C4-2B (cell line): Measurements from ENCODE around the gene TRIM46.
A peak's percentile ranks its signal among the peaks of the same experiment; 100 is the strongest.
"Not testable (repeated sequence)": the region's sequence is repeated elsewhere in the genome, so short reads cannot be mapped to it uniquely, and the experiment has no call there.

ENCODE experiments used
- H3K27ac ChIP-seq: fragments of 450-650 bp; 2 replicates; pipeline ENCODE4 v1.5.1; 2017
- ZFX ChIP-seq: fragments of 450-650 bp; IDR thresholded peaks from 2 replicates; pipeline ENCODE4 v1.6.1; 2017
- TF ChIP-seq, protein P1 (sequence below): fragments of 450-650 bp; conservative IDR thresholded peaks from 2 replicates; pipeline ENCODE4 v1.5.1; 2017; ENCODE audit warnings: mild to moderate bottlenecking

Gene TRIM46

DNA sequence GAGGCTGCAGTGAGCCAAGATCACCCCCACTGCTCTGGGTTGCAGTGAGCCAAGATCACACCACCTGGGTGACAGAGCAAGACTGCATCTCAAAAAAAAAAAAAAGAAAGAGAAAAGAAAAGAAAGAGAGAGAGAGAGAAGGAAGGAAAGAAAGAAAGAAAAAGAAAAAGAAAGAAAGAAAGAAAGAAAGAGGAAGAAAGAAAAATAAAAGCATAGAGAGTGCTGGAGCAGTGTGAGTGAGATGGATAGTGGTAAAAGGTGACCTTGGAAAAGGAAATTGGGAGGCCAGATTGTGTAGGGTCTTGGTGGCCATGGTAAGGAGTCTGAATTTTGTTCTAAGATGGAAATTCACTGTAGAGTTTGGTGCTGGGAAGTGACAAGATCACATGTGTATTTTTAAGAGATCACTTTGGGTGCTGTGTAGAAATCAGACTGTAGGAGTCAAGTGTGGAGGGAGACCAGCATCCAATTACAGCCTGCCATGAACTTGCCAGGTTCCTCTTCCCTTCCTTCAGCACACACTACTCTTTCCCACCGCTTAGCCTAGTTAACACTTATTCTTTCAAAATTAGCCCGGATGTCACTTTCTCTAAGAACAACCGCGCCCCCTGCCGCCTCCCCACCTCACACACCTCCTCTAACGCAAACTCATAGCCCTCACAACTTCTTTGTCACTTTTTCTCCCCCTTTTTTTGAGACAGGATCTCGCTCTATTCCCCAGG, 52.7 kb downstream of the TRIM46 start:
- peak overlapping the region; percentile 80 for H3K27ac ChIP-seq
- TF ChIP-seq ZFX: no peak
- TF ChIP-seq, protein P1, sequence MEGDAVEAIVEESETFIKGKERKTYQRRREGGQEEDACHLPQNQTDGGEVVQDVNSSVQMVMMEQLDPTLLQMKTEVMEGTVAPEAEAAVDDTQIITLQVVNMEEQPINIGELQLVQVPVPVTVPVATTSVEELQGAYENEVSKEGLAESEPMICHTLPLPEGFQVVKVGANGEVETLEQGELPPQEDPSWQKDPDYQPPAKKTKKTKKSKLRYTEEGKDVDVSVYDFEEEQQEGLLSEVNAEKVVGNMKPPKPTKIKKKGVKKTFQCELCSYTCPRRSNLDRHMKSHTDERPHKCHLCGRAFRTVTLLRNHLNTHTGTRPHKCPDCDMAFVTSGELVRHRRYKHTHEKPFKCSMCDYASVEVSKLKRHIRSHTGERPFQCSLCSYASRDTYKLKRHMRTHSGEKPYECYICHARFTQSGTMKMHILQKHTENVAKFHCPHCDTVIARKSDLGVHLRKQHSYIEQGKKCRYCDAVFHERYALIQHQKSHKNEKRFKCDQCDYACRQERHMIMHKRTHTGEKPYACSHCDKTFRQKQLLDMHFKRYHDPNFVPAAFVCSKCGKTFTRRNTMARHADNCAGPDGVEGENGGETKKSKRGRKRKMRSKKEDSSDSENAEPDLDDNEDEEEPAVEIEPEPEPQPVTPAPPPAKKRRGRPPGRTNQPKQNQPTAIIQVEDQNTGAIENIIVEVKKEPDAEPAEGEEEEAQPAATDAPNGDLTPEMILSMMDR: peak; percentile 70

DNA sequence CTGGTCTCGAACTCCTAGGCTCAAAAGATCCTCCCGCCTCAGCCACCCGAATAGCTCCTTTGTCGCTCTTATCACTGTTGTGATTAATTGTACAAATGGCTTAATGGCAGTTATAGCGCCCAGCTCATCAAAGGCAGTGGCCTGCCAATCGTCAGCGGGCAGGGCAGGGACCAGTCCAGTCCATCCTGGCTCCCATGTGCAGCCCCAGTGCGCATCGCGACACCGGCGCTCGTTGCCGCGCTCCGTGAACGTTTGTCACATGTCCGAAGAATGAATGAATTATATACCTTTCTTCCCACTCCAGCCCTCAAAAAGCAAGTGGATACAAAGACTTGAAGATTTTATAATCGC, 53.2 kb downstream of the TRIM46 start:
- TF ChIP-seq, protein P1: no peak; the same call in 1 of the 2 replicates
- no peak for TF ChIP-seq ZFX
- H3K27ac ChIP-seq: peak overlapping the region; percentile 80

DNA sequence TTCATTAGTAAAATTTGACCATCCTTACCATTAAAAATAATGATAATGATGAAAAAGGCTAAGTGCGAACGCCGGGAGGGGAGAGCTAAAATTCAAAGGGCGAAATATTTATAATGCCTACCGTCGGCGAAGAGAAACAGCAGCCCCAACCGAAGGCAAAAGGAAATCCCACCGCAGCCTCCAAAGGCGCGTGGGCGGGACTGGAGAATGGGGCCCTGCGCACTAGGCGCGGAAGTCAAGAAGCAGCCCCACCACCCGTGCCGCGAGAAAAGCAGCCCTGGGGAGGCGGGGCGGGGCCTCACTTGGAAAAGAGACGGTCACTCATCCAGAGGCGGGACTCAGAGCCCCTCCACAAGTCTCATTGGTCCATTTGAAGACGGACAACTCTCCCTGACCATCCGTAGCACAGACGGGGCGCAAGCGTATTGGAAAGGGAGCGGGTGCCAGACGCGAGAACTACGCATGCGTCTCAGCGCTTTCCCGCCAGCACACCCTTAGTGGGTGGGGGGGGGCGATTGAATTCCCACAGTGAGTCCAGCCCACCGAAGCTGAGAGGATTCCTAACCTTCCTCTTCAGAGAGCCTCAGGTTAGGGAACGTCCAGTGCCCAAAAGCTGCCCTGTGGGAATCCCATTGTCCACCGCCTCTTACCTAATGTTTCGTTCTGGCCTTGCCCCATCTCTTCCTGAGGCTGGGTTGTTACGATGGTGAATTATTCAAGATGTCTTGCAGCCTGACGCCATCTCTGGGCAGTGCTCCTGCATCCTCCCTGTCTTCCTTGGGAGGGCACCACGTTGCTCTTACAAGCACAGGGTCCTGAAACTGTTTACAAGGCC, 53.8 kb downstream of the TRIM46 start:
- H3K27ac ChIP-seq: peak overlapping the region; percentile 80
- TF ChIP-seq ZFX: no peak
- TF ChIP-seq, protein P1: no peak

DNA sequence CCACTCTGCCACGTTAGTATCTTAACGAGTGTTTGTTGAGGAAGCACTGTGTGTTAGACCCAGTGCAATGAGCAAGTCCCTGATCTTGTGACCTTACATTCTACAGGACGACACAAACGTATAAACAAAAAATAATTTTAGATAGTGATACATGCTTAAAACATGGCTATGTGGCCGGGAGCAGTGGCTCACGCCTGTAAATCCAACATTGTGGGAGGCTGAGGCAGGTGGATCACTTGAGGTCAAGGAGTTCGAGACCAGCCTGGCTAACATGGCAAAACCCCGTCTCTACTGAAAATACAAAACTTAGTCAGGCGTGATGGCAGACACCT, 54.4 kb downstream of the TRIM46 start:
- no peak for TF ChIP-seq ZFX
- TF ChIP-seq, protein P1: no peak
- H3K27ac ChIP-seq: peak overlapping the region; percentile 80

DNA sequence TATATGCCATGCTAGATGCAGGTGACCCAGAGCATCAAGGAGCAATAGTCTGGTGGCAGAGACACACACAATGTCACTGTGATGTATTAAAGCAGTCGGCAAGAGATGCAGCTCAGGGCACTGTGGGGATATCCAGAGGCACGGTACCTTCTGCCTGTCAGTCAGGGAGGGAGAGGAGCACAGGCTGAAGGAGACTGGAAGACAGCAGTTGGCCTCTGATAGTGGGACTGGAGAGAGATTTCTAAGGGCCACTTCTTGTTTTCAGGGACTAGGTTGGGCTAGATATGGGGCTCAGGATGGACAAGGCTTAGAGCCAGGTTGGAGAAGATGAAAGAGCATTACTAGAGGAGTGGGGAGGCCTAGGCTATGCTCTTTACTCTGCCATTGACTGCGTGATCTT, 57.7 kb downstream of the TRIM46 start:
- not testable (repeated sequence) for H3K27ac ChIP-seq

DNA sequence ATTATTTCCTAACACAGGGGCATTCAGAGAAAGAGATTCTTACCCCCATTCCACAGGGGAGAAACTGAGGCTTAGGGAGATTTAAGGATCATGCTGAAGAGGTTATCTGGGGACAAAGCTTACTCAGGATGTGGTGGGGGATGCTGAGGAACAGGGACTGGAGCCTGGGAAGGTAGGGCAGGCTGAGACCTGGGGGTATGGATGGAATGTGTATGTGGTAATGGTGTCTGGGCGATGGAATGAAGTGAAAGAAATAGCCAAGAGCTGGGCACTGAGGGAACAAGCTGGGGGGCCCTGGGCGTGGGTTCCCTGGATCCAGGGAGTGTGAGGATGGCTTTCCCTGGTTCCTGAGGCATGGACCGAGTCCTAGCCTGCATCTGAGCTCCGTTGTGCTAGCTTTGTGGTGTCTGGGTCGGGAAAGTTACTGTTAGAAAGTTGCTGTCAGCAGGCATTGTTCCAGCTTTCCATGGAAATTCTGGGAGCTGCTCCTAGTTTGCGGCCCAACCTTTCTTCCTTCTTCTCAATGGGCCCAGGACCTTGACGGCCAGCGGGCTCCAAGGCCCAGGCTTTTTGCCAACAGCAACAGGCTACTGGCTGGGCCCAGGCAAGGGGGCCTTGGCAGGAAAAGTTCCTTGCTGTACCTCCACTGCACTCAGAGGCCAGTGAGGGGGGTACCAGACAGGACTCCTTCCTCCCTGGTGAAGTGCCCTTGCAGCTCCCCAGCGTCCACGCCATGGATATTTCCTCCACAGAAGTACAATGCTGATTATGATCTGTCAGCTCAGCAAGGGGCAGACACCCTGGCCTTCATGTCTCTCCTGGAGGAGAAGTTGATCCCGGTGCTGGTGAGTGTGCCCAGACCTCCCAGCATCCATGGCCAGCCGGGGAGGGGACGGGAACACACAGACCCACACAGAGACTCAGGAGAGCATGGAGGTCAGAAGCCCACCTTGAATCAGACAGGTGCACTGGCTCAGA, 58.6 kb downstream of the TRIM46 start:
- not testable (repeated sequence) for H3K27ac ChIP-seq

DNA sequence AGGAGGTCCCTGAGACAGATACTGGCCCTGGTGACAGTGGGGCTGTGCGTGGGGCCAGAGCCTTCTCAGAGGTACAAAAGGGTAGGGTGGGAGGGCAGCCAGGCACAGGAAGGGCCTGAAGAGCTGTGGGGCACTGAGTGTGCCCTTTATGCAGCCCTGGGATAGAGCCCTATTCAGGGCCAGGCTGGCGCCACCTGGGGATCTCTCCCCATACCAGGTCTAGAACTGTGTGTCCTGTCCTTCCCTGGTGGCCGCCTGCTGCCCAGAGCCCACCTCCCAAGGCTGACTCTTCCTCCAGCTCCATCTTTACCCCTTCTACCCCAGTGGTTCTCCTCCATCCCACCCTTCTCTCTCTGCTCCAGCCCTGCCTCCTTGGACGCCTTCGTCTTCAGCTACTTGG, 59.9 kb downstream of the TRIM46 start:
- H3K27ac ChIP-seq: not testable (repeated sequence)
